HG03025 (cell line): ENCODE measurements around the gene USP13.

Experiments used
- ATAC-seq: cut with Tn5 transposase; IDR thresholded peaks from one replicate; pipeline ENCODE4 v1.9.1; 2021; ENCODE audit warnings: mild to moderate bottlenecking, moderate library complexity; ENCODE audit not compliant: unreplicated experiment, low FRiP score

USP13 gene

GRCh38 chr3:179695672-179696313 lies 43.0 kb downstream of the USP13 start:
- ATAC-seq = no peak

- ATAC-seq = no peak
These were observed 45.0 kb downstream of the USP13 start for GRCh38 chr3:179697736-179698332.

GRCh38 chr3:179700716-179701115 lies 47.9 kb downstream of the USP13 start:
- ATAC-seq = no peak

- ATAC-seq = no peak
These were observed 48.5 kb downstream of the USP13 start for GRCh38 chr3:179701176-179701827.

- no peak for ATAC-seq
These were observed 49.6 kb downstream of the USP13 start for GRCh38 chr3:179702271-179702947.

GRCh38 chr3:179703816-179704215 lies 51.0 kb downstream of the USP13 start:
- no peak for ATAC-seq

GRCh38 chr3:179706233-179706632 lies 53.4 kb downstream of the USP13 start:
- no peak for ATAC-seq

GRCh38 chr3:179710079-179710478 lies 57.2 kb downstream of the USP13 start:
- ATAC-seq = no peak

GRCh38 chr3:179713643-179714090 lies 60.8 kb downstream of the USP13 start:
- no peak for ATAC-seq

GRCh38 chr3:179715582-179715981 lies 62.7 kb downstream of the USP13 start:
- no peak for ATAC-seq

- ATAC-seq = no peak
These were observed 63.4 kb downstream of the USP13 start for GRCh38 chr3:179716226-179716625.

GRCh38 chr3:179716811-179717210 lies 64.0 kb downstream of the USP13 start:
- no peak for ATAC-seq

- no peak for ATAC-seq
These were observed 64.4 kb downstream of the USP13 start for GRCh38 chr3:179717219-179717618.

GRCh38 chr3:179719048-179719734 lies 66.4 kb downstream of the USP13 start:
- no peak for ATAC-seq

- ATAC-seq = no peak
These were observed 67.4 kb downstream of the USP13 start for GRCh38 chr3:179720196-179720595.

- no peak for ATAC-seq
These were observed 70.8 kb downstream of the USP13 start for GRCh38 chr3:179723617-179724016.

- ATAC-seq = no peak
These were observed 73.3 kb downstream of the USP13 start for GRCh38 chr3:179726075-179726699.

GRCh38 chr3:179729086-179729485 lies 76.2 kb downstream of the USP13 start:
- ATAC-seq = no peak

GRCh38 chr3:179729981-179730380 lies 77.1 kb downstream of the USP13 start:
- ATAC-seq = no peak

- ATAC-seq = no peak
These were observed 77.7 kb downstream of the USP13 start for GRCh38 chr3:179730506-179730905.
